ENCODE measurements around the gene HADHB. TPM values are rescaled to one million over a fixed set of nuclear protein-coding genes. Genes with fewer than 3 reads are reported as not detected.

HADHB gene
- total RNA-seq (41.7 TPM), polyA plus RNA-seq (92.8 TPM)
- long read RNA-seq, donor 1, partial matches to known transcripts, result 0 of 2 reads
- long read RNA-seq, donor 1, other reads (novel, unspliced or antisense), result 0 of 2 reads
- long read RNA-seq, donor 2, transcript HADHB-201 (16 exons, 2,044 nt), result major isoform, 15 of 18 reads
- long read RNA-seq, donor 2, partial matches to known transcripts, result 0 of 18 reads
- long read RNA-seq, donor 2, other reads (novel, unspliced or antisense), result 0 of 18 reads
- long read RNA-seq, donor 3, transcript HADHB-201 (16 exons, 2,044 nt), result major isoform, 18 of 18 reads
- long read RNA-seq, donor 3, partial matches to known transcripts, result 0 of 18 reads
- long read RNA-seq, donor 3, other reads (novel, unspliced or antisense), result 0 of 18 reads
- long read RNA-seq, donor 4, transcript HADHB-201 (16 exons, 2,044 nt), result major isoform, 13 of 14 reads
- long read RNA-seq, donor 4, partial matches to known transcripts, result 0 of 14 reads
- long read RNA-seq, donor 4, other reads (novel, unspliced or antisense), result 0 of 14 reads
- long read RNA-seq, donor 5, transcript HADHB-201 (16 exons, 2,044 nt), result major isoform, 31 of 171 reads
- long read RNA-seq, donor 5, partial matches to known transcripts, result 95 of 171 reads
- long read RNA-seq, donor 5, other reads (novel, unspliced or antisense), result 44 of 171 reads
- long read RNA-seq, donor 6, transcript HADHB-201 (16 exons, 2,044 nt), result major isoform, 9 of 9 reads
- long read RNA-seq, donor 6, partial matches to known transcripts, result 0 of 9 reads
- long read RNA-seq, donor 6, other reads (novel, unspliced or antisense), result 0 of 9 reads
- long read RNA-seq, donor 7, transcript HADHB-201 (16 exons, 2,044 nt), result major isoform, 22 of 34 reads
- long read RNA-seq, donor 7, partial matches to known transcripts, result 10 of 34 reads
- long read RNA-seq, donor 7, other reads (novel, unspliced or antisense), result 0 of 34 reads
- long read RNA-seq, donor 8, transcript HADHB-201 (16 exons, 2,044 nt), result major isoform, 5 of 5 reads
- long read RNA-seq, donor 8, partial matches to known transcripts, result 0 of 5 reads
- long read RNA-seq, donor 8, other reads (novel, unspliced or antisense), result 0 of 5 reads
- long read RNA-seq, donor 9, transcript HADHB-201 (16 exons, 2,044 nt), result major isoform, 8 of 14 reads
- long read RNA-seq, donor 9, partial matches to known transcripts, result 6 of 14 reads
- long read RNA-seq, donor 9, other reads (novel, unspliced or antisense), result 0 of 14 reads
- long read RNA-seq, donor 10, transcript HADHB-201 (16 exons, 2,044 nt), result major isoform, 9 of 11 reads
- long read RNA-seq, donor 10, partial matches to known transcripts, result 0 of 11 reads
- long read RNA-seq, donor 10, other reads (novel, unspliced or antisense), result 0 of 11 reads

DNA sequence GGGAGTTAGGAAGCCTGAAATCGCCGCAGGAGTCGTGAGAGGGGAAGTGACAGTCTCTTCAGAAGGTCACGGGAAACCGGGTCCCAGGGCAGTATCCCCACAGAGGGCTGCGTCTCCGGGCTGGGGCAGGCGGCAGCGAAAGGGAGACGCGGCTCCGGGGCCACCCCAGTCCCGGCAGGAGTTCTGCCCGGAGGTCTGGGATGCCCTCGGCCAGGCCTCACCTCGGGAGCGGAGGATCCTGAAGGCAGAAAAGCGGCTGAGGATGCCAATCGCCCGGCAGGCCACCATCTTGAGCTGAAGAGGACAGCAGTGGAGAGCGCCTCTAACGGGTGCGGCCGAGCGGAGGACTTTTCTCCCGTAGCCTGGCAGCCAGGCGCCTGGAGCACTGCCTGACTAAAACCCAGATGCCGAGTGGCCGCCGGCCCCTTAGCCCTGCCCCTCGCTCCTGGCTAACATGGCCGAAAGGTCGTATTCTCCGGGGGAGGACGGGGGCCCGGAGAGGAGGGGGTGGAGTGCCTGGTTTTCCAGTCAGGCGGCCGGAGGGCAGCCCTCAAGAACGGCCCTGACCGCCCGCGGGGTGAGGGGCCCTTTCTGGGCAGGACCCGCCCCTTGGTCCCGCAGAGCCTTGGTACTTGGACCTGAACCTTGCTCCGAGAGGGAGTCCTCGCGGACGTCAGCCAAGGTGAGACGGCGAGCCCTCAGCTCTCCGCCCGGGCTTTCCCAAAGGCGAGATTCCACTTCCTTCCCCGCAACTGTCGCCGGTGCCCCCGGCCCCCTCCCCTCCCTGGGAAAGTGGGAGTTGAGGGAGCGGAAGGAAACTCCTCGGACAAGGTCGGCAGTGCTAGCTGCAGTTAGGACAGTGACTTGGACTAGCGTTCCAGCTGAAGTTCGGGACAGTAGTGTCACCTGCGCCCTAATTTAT is at the start of gene HADHB, which contains the start of gene HADHA:
Gene HADHB, plus strand, starts transcription at position 631 of the 922 bp plus-strand sequence. CDS start 9,316 bp downstream, outside the sequence.
Gene HADHA, minus strand, starts transcription at position 324 of the 922 bp plus-strand sequence. Its CDS starts 36 bp downstream, at position 288.
- Histone ChIP-seq H3K36me3 (ENCODE audit: control insufficient read depth in 2 of 2, insufficient read depth in 2 of 2, low read length in 1 of 2) (no peaks in the 10 kb centered on the region), H3K9me3 (ENCODE audit: control insufficient read depth in 2 of 2, insufficient read depth in 1 of 2, low read length in 1 of 2) (no peaks in the 10 kb centered on the region), H3K27me3 (ENCODE audit: control insufficient read depth in 2 of 2, insufficient read depth in 1 of 2, low read length in 1 of 2) (no peaks in the 10 kb centered on the region), H3K27ac (ENCODE audit: low read depth in 1 of 2, low read length in 1 of 2) (peak within 1 kb of the TSS; percentile 89 to 93), H3K4me1 (ENCODE audit: control insufficient read depth in 2 of 2, insufficient read depth in 2 of 2, low read length in 2 of 2) (peaks cover 14 to 18% of the 10 kb centered on the region in 2 donors), H3K4me3 (ENCODE audit: low read length in 2 of 2) (peak within 1 kb of the TSS; percentile 68 to 94)
- peak; percentile 55 to 92 (median 77) for DNase-seq (ENCODE audit: low read depth in 6 of 9, low spot score in 9 of 9)
- WGBS, result under 1% methylated on average over 63 of the region's 63 CpGs

- H3K9me3 ChIP-seq (ENCODE audit: control insufficient read depth in 2 of 2, insufficient read depth in 1 of 2, low read length in 1 of 2), result no peaks in the 10 kb centered on the region
- no peak overlapping the region for H3K27ac ChIP-seq (ENCODE audit: low read depth in 1 of 2, low read length in 1 of 2)
- no peak overlapping the region for H3K4me3 ChIP-seq (ENCODE audit: low read length in 2 of 2)
- 96% methylated on average over 12 of the region's 12 CpGs for WGBS
- peaks cover 83 to 95% of the 10 kb centered on the region in 2 donors for H3K36me3 ChIP-seq (ENCODE audit: control insufficient read depth in 2 of 2, insufficient read depth in 2 of 2, low read length in 1 of 2)
- H3K4me1 ChIP-seq (ENCODE audit: control insufficient read depth in 2 of 2, insufficient read depth in 2 of 2, low read length in 2 of 2), result no peaks in the 10 kb centered on the region
- no peaks in the 10 kb centered on the region for H3K27me3 ChIP-seq (ENCODE audit: control insufficient read depth in 2 of 2, insufficient read depth in 1 of 2, low read length in 1 of 2)
- DNase-seq (ENCODE audit: low read depth in 6 of 9, low spot score in 9 of 9), result no peak
These were observed 49.4 kb upstream of the HADHB start for GRCh38 chr2:26195040-26195984.

GRCh38 chr2:26196683-26197418 is 47.9 kb upstream of the HADHB start:
- DNase-seq (ENCODE audit: low read depth in 6 of 9, low spot score in 9 of 9), result no peak
- no peaks in the 10 kb centered on the region for H3K27me3 ChIP-seq (ENCODE audit: control insufficient read depth in 2 of 2, insufficient read depth in 1 of 2, low read length in 1 of 2)
- H3K27ac ChIP-seq (ENCODE audit: low read depth in 1 of 2, low read length in 1 of 2), result no peak overlapping the region
- no peaks in the 10 kb centered on the region for H3K4me1 ChIP-seq (ENCODE audit: control insufficient read depth in 2 of 2, insufficient read depth in 2 of 2, low read length in 2 of 2)
- peaks cover 78 to 91% of the 10 kb centered on the region in 2 donors for H3K36me3 ChIP-seq (ENCODE audit: control insufficient read depth in 2 of 2, insufficient read depth in 2 of 2, low read length in 1 of 2)
- no peak overlapping the region for H3K4me3 ChIP-seq (ENCODE audit: low read length in 2 of 2)
- WGBS, result 87% methylated on average over 9 of the region's 9 CpGs
- H3K9me3 ChIP-seq (ENCODE audit: control insufficient read depth in 2 of 2, insufficient read depth in 1 of 2, low read length in 1 of 2), result no peaks in the 10 kb centered on the region

DNA sequence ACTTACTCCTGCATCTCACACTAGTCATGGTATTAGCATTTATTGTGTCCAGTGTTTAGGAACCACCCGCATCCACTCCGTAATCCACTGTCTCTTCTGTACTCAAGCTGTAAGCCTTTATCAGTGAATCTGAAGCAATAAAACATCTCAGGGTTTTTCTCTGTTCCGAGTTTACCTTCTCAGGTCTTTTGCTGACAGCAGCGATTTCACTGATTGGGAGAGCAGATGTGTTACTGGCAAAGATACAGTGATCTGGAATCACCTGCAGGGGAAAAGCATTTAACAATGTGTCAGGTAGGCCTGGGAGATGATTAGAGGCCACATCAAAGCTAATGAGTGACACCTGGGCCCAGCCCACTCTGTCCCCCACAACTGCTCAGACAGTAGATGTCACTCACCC is 47.2 kb upstream of the HADHB start:
- Histone ChIP-seq H3K36me3 (ENCODE audit: control insufficient read depth in 2 of 2, insufficient read depth in 2 of 2, low read length in 1 of 2) (peaks cover 73 to 90% of the 10 kb centered on the region in 2 donors), H3K4me1 (ENCODE audit: control insufficient read depth in 2 of 2, insufficient read depth in 2 of 2, low read length in 2 of 2) (no peaks in the 10 kb centered on the region), H3K27ac (ENCODE audit: low read depth in 1 of 2, low read length in 1 of 2) (no peak overlapping the region), H3K27me3 (ENCODE audit: control insufficient read depth in 2 of 2, insufficient read depth in 1 of 2, low read length in 1 of 2) (no peaks in the 10 kb centered on the region), H3K9me3 (ENCODE audit: control insufficient read depth in 2 of 2, insufficient read depth in 1 of 2, low read length in 1 of 2) (no peaks in the 10 kb centered on the region), H3K4me3 (ENCODE audit: low read length in 2 of 2) (no peak overlapping the region)
- WGBS, result 98% methylated on average over 4 of the region's 4 CpGs
- DNase-seq (ENCODE audit: low read depth in 6 of 9, low spot score in 9 of 9), result no peak

- DNase-seq (ENCODE audit: low read depth in 6 of 9, low spot score in 9 of 9), result no peak
- no peaks in the 10 kb centered on the region for H3K27me3 ChIP-seq (ENCODE audit: control insufficient read depth in 2 of 2, insufficient read depth in 1 of 2, low read length in 1 of 2)
- no peak overlapping the region for H3K27ac ChIP-seq (ENCODE audit: low read depth in 1 of 2, low read length in 1 of 2)
- no peaks in the 10 kb centered on the region for H3K4me1 ChIP-seq (ENCODE audit: control insufficient read depth in 2 of 2, insufficient read depth in 2 of 2, low read length in 2 of 2)
- WGBS, result 85% methylated on average over 1 of the region's 1 CpG
- H3K36me3 ChIP-seq (ENCODE audit: control insufficient read depth in 2 of 2, insufficient read depth in 2 of 2, low read length in 1 of 2), result peaks cover 37 to 60% of the 10 kb centered on the region in 2 donors
- H3K9me3 ChIP-seq (ENCODE audit: control insufficient read depth in 2 of 2, insufficient read depth in 1 of 2, low read length in 1 of 2), result no peaks in the 10 kb centered on the region
- H3K4me3 ChIP-seq (ENCODE audit: low read length in 2 of 2), result no peak overlapping the region
These were observed 41.7 kb upstream of the HADHB start for GRCh38 chr2:26202981-26203490.

GRCh38 chr2:26203906-26204305 is 40.8 kb upstream of the HADHB start:
- Histone ChIP-seq H3K27ac (ENCODE audit: low read depth in 1 of 2, low read length in 1 of 2) (no peak overlapping the region), H3K27me3 (ENCODE audit: control insufficient read depth in 2 of 2, insufficient read depth in 1 of 2, low read length in 1 of 2) (no peaks in the 10 kb centered on the region), H3K36me3 (ENCODE audit: control insufficient read depth in 2 of 2, insufficient read depth in 2 of 2, low read length in 1 of 2) (peaks cover 39 to 61% of the 10 kb centered on the region in 2 donors), H3K9me3 (ENCODE audit: control insufficient read depth in 2 of 2, insufficient read depth in 1 of 2, low read length in 1 of 2) (no peaks in the 10 kb centered on the region), H3K4me3 (ENCODE audit: low read length in 2 of 2) (no peak overlapping the region), H3K4me1 (ENCODE audit: control insufficient read depth in 2 of 2, insufficient read depth in 2 of 2, low read length in 2 of 2) (no peaks in the 10 kb centered on the region)
- no peak for DNase-seq (ENCODE audit: low read depth in 6 of 9, low spot score in 9 of 9)
- 97% methylated on average over 7 of the region's 7 CpGs for WGBS

GRCh38 chr2:26212011-26212410 is 32.7 kb upstream of the HADHB start:
- Histone ChIP-seq H3K9me3 (ENCODE audit: control insufficient read depth in 2 of 2, insufficient read depth in 1 of 2, low read length in 1 of 2) (no peaks in the 10 kb centered on the region), H3K4me1 (ENCODE audit: control insufficient read depth in 2 of 2, insufficient read depth in 2 of 2, low read length in 2 of 2) (no peaks in the 10 kb centered on the region), H3K4me3 (ENCODE audit: low read length in 2 of 2) (no peak overlapping the region), H3K27me3 (ENCODE audit: control insufficient read depth in 2 of 2, insufficient read depth in 1 of 2, low read length in 1 of 2) (no peaks in the 10 kb centered on the region), H3K27ac (ENCODE audit: low read depth in 1 of 2, low read length in 1 of 2) (no peak overlapping the region), H3K36me3 (ENCODE audit: control insufficient read depth in 2 of 2, insufficient read depth in 2 of 2, low read length in 1 of 2) (peaks cover 35 to 57% of the 10 kb centered on the region in 2 donors)
- 99% methylated on average over 5 of the region's 5 CpGs for WGBS
- no peak for DNase-seq (ENCODE audit: low read depth in 6 of 9, low spot score in 9 of 9)

Measured in thymus (tissue), 14 donors.